ENCODE data around the gene CNTN4. TPM values are rescaled to one million over a fixed set of nuclear protein-coding genes. Genes with fewer than 3 reads are reported as not detected.

Gene CNTN4
- total RNA-seq, 6 donors from 2014 or later: 1.0 to 13.5 (median 6.3) TPM

- Histone ChIP-seq H3K36me3 (no peaks in the 10 kb centered on the region), H3K27ac (no peak overlapping the region), H3K4me1 (no peaks in the 10 kb centered on the region), H3K9me3 (no peaks in the 10 kb centered on the region), H3K4me3 (no peak overlapping the region), H3K27me3 (no peaks in the 10 kb centered on the region)
- no peak for DNase-seq
- no peak for TF ChIP-seq CTCF (IDR thresholded peaks at IDR 0.05)
- no peak for TF ChIP-seq POLR2AphosphoS5 (IDR thresholded peaks at IDR 0.05)
- TF ChIP-seq POLR2A (IDR thresholded peaks at IDR 0.05): no peak
- no peak for TF ChIP-seq EP300 (IDR thresholded peaks at IDR 0.05)
- 81 to 85% methylated on average over 7 of the region's 7 CpGs for WGBS, 2 donors
- ATAC-seq (ENCODE audit: low FRiP score in 2 of 2): no peak
Measured at GRCh38 chr3:2880218-2880756, 781.6 kb downstream of the CNTN4 start.

GRCh38 chr3:2883283-2883682 is 784.6 kb downstream of the CNTN4 start:
- H3K27ac ChIP-seq: no peak overlapping the region
- H3K27me3 ChIP-seq: no peaks in the 10 kb centered on the region
- WGBS, 2 donors: 85 to 91% methylated on average over 3 of the region's 3 CpGs
- DNase-seq (no peak), ATAC-seq (ENCODE audit: low FRiP score in 2 of 2) (no peak)
- no peak overlapping the region for H3K4me3 ChIP-seq
- no peaks in the 10 kb centered on the region for H3K36me3 ChIP-seq
- TF ChIP-seq POLR2A (IDR thresholded peaks at IDR 0.05) (no peak), CTCF (IDR thresholded peaks at IDR 0.05) (no peak), EP300 (IDR thresholded peaks at IDR 0.05) (no peak), POLR2AphosphoS5 (IDR thresholded peaks at IDR 0.05) (no peak)
- H3K9me3 ChIP-seq: no peaks in the 10 kb centered on the region
- no peaks in the 10 kb centered on the region for H3K4me1 ChIP-seq

GRCh38 chr3:2888592-2888991 is 789.9 kb downstream of the CNTN4 start:
- H3K4me3 ChIP-seq: no peak overlapping the region
- DNase-seq (no peak), ATAC-seq (ENCODE audit: low FRiP score in 2 of 2) (no peak)
- TF ChIP-seq EP300 (IDR thresholded peaks at IDR 0.05) (no peak), CTCF (IDR thresholded peaks at IDR 0.05) (no peak), POLR2A (IDR thresholded peaks at IDR 0.05) (no peak), POLR2AphosphoS5 (IDR thresholded peaks at IDR 0.05) (no peak)
- WGBS, 2 donors: 73 to 74% methylated on average over 2 of the region's 2 CpGs
- H3K9me3 ChIP-seq: no peaks in the 10 kb centered on the region
- H3K27ac ChIP-seq: no peak overlapping the region
- no peaks in the 10 kb centered on the region for H3K36me3 ChIP-seq
- H3K27me3 ChIP-seq: no peaks in the 10 kb centered on the region
- no peaks in the 10 kb centered on the region for H3K4me1 ChIP-seq

- Histone ChIP-seq H3K9me3 (no peaks in the 10 kb centered on the region), H3K36me3 (no peaks in the 10 kb centered on the region), H3K27ac (no peak overlapping the region), H3K4me3 (no peak overlapping the region), H3K27me3 (no peaks in the 10 kb centered on the region), H3K4me1 (no peaks in the 10 kb centered on the region)
- no peak for TF ChIP-seq POLR2AphosphoS5 (IDR thresholded peaks at IDR 0.05)
- TF ChIP-seq CTCF (IDR thresholded peaks at IDR 0.05): no peak
- TF ChIP-seq POLR2A (IDR thresholded peaks at IDR 0.05): no peak
- no peak for TF ChIP-seq EP300 (IDR thresholded peaks at IDR 0.05)
- DNase-seq (no peak), ATAC-seq (ENCODE audit: low FRiP score in 2 of 2) (no peak)
- 54 to 72% methylated on average over 2 of the region's 2 CpGs for WGBS, 2 donors
Measured at GRCh38 chr3:2889736-2890135, 791.1 kb downstream of the CNTN4 start.

- DNase-seq (no peak), ATAC-seq (ENCODE audit: low FRiP score in 2 of 2) (no peak)
- Histone ChIP-seq H3K27ac (no peak overlapping the region), H3K36me3 (no peaks in the 10 kb centered on the region), H3K27me3 (no peaks in the 10 kb centered on the region), H3K9me3 (no peaks in the 10 kb centered on the region), H3K4me1 (no peaks in the 10 kb centered on the region), H3K4me3 (no peak overlapping the region)
- TF ChIP-seq POLR2A (IDR thresholded peaks at IDR 0.05) (no peak), POLR2AphosphoS5 (IDR thresholded peaks at IDR 0.05) (no peak), EP300 (IDR thresholded peaks at IDR 0.05) (no peak), CTCF (IDR thresholded peaks at IDR 0.05) (no peak)
- WGBS, 2 donors: 73 to 87% methylated on average over 3 of the region's 3 CpGs
Measured at GRCh38 chr3:2896308-2896939, 797.8 kb downstream of the CNTN4 start.

Data from upper lobe of left lung (tissue), 6 donors.